PC-3 (cell line): ENCODE data around the gene MAP2K5.

Source experiments
- CTCF ChIP-seq: fragments of 300-600 bp; sonication (generic); conservative IDR thresholded peaks from 2 replicates; pipeline ENCODE4 v1.5.1; 2017; ENCODE audit warnings: antibody characterized with exemption, low read depth, mild to moderate bottlenecking, low read length
- EZH2 ChIP-seq: fragments of 300-600 bp; sonication (generic); IDR thresholded peaks from one replicate; pipeline ENCODE4 v1.6.1; 2017; ENCODE audit warnings: antibody characterized with exemption, mild to moderate bottlenecking, low read length; ENCODE audit not compliant: unreplicated experiment

DNA sequence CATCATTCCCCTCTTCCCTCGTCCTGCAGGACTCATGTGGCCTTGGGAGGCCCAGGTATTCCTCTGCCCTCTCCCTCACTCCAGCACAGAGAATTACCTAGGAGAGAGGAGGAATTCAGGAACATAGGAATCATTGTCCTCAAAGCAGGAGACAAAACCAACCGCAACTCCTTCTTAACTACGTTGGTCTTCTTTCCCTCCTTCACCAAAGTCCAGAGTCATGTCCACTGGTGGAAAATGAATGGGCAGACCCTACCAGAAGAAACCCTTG, 227.8 kb downstream of the MAP2K5 start:
- TF ChIP-seq CTCF (no peak), EZH2 (no peak)
